GM18498 (cell line): Measurements from ENCODE around the gene KDM8.

Source experiments
- ATAC-seq: cut with Tn5 transposase; IDR thresholded peaks from one replicate; pipeline ENCODE4 v1.9.1; 2021; ENCODE audit warnings: mild to moderate bottlenecking, moderate library complexity; ENCODE audit not compliant: unreplicated experiment

Gene KDM8

GRCh38 chr16:27267037-27267677 is 63.8 kb downstream of the KDM8 start:
- ATAC-seq, result no peak

GRCh38 chr16:27268376-27269299 is 65.3 kb downstream of the KDM8 start, which contains the start of gene NSMCE1:
Gene NSMCE1, minus strand, starts transcription at chr16:27268772. Its CDS starts 11,202 bp downstream, at chr16:27257570.
- ATAC-seq, result peak; percentile 96

DNA sequence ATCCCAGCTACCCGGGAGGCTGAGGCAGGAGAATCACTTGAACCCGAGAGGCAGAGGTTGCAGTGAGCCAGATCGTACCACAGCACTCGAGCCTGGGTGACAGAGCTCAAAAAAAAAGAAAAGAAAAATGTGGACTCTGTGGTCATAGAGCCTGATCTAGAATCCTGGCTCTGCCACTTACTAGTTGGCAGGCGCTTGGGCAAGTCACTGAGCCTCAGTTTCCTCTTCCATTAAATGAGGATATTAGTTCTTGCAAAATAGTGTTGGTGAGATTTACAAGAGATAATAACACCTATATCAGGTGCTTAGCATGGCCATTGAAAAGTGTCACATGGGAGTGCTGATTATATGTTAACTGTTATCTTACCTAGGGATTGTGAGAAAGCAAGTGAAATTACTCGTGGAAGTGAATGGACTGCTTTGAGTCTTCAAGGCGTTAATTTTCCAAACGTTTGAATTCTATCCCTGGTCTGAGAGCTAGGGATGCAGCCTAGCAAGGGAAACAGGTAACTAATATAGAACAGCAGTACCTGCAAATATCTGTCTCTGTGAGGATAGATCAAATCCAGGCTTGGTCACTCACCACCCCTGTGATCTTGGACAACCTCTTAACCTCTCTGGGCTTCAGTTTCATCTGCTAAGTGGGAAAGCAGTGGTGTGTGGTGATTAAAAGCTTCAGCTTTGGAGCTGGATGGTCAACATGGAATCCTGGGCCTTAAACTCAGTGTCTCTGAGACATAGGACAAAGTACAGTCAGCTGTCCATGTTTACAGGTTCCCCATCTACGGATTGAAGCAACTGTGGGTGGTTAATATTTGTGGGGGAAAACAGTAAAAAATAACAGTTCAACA is 66.2 kb downstream of the KDM8 start:
- no peak for ATAC-seq

DNA sequence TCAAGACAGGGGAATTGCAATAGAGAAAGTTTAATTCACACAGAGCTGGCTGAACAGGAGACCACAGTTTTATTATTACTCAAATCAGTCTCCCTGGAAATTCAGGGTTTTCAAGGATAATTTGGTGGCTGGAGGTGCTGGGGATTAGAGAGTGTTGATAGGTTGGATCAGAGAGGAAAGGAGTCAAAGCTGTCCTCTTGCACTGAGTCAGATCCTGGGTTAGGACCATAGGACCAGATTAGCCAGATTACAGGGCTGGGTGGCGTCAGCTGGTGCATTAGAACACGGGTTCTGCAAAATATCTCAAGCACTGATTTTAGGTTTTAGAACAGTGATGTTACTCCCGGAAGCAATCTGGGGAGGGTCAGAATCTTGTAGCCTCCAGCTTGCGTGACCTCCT is 67.0 kb downstream of the KDM8 start:
- no peak for ATAC-seq
